ENCODE measurements around the gene HSFX4.
"Not testable (repeated sequence)": the region's sequence is repeated elsewhere in the genome, so short reads cannot be mapped to it uniquely, and the experiment has no call there.

HSFX4 gene

GRCh38 chrX:149938427-149938880 is 9.1 kb downstream of the HSFX4 start, which contains the start of gene EOLA2:
EOLA2 (minus strand) TSS chrX:149938491; CDS start chrX:149933874, 4,617 bp downstream.
- DNase-seq = peak; percentile 98

GRCh38 chrX:149938881-149939654 is 9.7 kb downstream of the HSFX4 start:
- peak; percentile 93 for DNase-seq

GRCh38 chrX:149939655-149939904 is 10.2 kb downstream of the HSFX4 start:
- no peak for DNase-seq

GRCh38 chrX:149939905-149940673 is 10.7 kb downstream of the HSFX4 start:
- peak; percentile 98 for DNase-seq

GRCh38 chrX:149940674-149941024 is 11.3 kb downstream of the HSFX4 start:
- DNase-seq = not testable (repeated sequence)

GRCh38 chrX:149945087-149945670 is 15.8 kb downstream of the HSFX4 start:
- DNase-seq = not testable (repeated sequence)

- DNase-seq = not testable (repeated sequence)
Observed at GRCh38 chrX:149945820-149946219, 16.4 kb downstream of the HSFX4 start.

GRCh38 chrX:149946932-149947331 is 17.6 kb downstream of the HSFX4 start:
- not testable (repeated sequence) for DNase-seq

GRCh38 chrX:149948016-149948415 is 18.6 kb downstream of the HSFX4 start:
- DNase-seq = no peak

GRCh38 chrX:149949743-149950436 is 20.5 kb downstream of the HSFX4 start:
- DNase-seq = no peak

GRCh38 chrX:149950681-149951080 is 21.3 kb downstream of the HSFX4 start:
- peak; percentile 51 for DNase-seq

- no peak for DNase-seq
Observed at GRCh38 chrX:149961572-149961971, 32.2 kb downstream of the HSFX4 start.

GRCh38 chrX:149962010-149962409 is 32.6 kb downstream of the HSFX4 start:
- DNase-seq = no peak

- DNase-seq = peak; percentile 68
Observed at GRCh38 chrX:149962859-149963757, 33.7 kb downstream of the HSFX4 start.

- no peak for DNase-seq
Observed at GRCh38 chrX:149979126-149979644, 49.8 kb downstream of the HSFX4 start.
